DMS79 (cell line): ENCODE measurements around the gene TOX3.

Experiments used
- DNase-seq: peaks from one replicate; lab custom pipeline; 2025; lab: John Stamatoyannopoulos, UW

The TOX3 gene

DNA sequence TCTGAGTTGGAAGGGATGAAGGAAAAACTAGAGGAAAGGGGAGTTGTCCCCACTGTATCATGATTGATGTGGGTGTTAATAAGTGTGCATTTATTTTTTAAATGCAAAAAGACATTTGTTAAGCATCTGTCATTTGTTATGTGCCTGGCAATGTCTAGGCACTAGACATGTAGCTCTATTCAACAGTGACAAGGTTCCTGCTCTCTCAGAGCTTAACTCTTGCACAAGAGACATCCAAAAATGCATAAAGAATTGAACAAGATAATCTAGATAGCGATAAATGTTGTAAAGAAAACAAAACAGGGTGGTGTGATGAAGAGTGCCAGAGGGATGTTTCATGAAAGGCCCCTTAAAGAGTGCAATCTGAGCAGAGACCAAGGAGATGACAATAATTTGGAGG, 148.9 kb downstream of the TOX3 start:
- no peak for DNase-seq

DNA sequence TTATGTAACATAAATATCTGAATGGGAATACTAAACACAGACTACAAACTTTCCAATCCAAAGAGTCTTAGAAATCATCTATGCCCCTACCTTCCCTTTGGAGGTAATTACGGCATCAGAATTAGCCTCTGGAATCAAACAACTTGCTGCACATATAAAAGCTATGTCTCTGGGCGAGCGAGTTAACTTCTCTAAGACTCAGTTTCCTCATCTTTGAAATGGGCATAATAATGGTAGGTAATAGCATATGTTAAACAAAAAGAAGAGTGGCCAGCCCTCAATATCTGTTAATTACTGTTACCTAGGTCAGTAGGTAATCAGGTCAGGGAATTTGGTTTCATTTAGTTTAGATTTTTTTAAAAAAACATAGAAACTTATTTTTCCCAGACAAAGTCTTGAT, 153.5 kb downstream of the TOX3 start:
- no peak for DNase-seq

DNA sequence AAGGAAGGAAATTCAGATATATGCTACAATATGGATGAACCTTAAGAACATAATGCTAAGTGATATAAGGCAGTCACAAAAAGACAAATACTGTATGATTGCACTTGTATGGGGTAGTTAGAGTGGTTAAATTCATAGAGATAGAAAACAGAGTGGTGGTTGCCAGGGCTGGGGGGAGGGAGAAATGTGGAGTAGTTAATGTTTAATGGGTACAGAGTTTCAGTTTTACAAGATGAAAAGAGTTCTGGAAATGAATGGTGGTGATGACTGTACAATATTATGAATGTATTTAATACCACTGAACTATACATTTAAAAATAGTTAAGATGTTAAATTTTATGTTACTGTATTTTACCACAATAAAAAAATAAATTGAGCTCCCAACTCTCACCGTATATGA, 157.9 kb downstream of the TOX3 start:
- DNase-seq: no peak
